Measurements from ENCODE around the gene GFI1B.

DNA sequence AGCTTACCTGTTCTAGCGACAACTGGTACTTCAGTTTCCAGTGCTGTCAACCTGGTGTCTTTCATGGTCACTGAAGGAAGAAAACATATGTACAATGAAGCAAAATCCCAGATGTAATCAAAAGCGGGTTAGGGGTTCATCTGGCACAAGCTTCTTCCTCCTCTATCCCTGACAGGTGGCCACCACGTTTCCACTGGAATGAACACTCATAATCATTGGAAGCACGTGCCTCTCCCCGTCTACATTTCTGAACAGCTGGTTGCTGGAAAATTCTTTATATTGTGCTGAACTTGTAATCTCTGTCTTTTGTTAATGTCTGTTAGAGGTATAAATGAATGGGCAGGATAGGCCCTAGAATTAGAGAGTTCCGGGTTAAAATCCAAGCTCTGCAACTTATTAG lies 43.5 kb upstream of the GFI1B start:
- TF ChIP-seq, protein P1, sequence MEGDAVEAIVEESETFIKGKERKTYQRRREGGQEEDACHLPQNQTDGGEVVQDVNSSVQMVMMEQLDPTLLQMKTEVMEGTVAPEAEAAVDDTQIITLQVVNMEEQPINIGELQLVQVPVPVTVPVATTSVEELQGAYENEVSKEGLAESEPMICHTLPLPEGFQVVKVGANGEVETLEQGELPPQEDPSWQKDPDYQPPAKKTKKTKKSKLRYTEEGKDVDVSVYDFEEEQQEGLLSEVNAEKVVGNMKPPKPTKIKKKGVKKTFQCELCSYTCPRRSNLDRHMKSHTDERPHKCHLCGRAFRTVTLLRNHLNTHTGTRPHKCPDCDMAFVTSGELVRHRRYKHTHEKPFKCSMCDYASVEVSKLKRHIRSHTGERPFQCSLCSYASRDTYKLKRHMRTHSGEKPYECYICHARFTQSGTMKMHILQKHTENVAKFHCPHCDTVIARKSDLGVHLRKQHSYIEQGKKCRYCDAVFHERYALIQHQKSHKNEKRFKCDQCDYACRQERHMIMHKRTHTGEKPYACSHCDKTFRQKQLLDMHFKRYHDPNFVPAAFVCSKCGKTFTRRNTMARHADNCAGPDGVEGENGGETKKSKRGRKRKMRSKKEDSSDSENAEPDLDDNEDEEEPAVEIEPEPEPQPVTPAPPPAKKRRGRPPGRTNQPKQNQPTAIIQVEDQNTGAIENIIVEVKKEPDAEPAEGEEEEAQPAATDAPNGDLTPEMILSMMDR (IDR thresholded peaks at IDR 0.05; ENCODE audit: poor library complexity, severe bottlenecking), result no peak
- TF ChIP-seq EP300 (conservative IDR thresholded peaks at IDR 0.05; ENCODE audit: poor library complexity, severe bottlenecking) (no peak), EZH2 (IDR thresholded peaks at IDR 0.05; ENCODE audit: borderline replicate concordance, insufficient read depth, low read length, poor library complexity, severe bottlenecking) (no peak), POLR2AphosphoS5 (IDR thresholded peaks at IDR 0.05) (no peak), TAF1 (IDR thresholded peaks at IDR 0.05; ENCODE audit: low read depth) (no peak), RAD21 (conservative IDR thresholded peaks at IDR 0.05) (no peak), SMC3 (conservative IDR thresholded peaks at IDR 0.05; ENCODE audit: poor library complexity) (no peak)
- TF ChIP-seq, protein P2, sequence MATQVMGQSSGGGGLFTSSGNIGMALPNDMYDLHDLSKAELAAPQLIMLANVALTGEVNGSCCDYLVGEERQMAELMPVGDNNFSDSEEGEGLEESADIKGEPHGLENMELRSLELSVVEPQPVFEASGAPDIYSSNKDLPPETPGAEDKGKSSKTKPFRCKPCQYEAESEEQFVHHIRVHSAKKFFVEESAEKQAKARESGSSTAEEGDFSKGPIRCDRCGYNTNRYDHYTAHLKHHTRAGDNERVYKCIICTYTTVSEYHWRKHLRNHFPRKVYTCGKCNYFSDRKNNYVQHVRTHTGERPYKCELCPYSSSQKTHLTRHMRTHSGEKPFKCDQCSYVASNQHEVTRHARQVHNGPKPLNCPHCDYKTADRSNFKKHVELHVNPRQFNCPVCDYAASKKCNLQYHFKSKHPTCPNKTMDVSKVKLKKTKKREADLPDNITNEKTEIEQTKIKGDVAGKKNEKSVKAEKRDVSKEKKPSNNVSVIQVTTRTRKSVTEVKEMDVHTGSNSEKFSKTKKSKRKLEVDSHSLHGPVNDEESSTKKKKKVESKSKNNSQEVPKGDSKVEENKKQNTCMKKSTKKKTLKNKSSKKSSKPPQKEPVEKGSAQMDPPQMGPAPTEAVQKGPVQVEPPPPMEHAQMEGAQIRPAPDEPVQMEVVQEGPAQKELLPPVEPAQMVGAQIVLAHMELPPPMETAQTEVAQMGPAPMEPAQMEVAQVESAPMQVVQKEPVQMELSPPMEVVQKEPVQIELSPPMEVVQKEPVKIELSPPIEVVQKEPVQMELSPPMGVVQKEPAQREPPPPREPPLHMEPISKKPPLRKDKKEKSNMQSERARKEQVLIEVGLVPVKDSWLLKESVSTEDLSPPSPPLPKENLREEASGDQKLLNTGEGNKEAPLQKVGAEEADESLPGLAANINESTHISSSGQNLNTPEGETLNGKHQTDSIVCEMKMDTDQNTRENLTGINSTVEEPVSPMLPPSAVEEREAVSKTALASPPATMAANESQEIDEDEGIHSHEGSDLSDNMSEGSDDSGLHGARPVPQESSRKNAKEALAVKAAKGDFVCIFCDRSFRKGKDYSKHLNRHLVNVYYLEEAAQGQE (IDR thresholded peaks at IDR 0.05; ENCODE audit: borderline replicate concordance), result no peak
